ENCODE results near the gene PRKN.

PRKN gene

DNA sequence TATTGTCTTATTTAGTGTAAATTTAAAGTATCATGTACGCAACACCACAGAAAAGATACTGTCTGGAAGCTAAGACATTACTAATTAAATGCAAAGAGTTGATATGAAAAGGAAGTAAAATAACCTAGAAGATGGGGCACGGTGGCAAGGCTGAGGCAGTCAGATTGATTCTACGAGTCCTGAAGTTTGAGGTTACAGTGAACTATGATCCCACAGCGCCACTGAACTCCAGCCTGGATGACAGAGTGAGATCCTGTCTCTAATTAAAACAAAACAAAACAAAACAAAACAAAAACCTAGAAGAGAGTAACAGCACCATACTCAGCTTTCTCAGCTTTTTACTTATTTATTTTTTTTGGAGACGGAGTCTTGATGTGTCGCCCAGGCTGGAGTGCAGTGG, 199.0 kb downstream of the PRKN start:
- DNase-seq (ENCODE audit: low spot score), result no peak
- TF ChIP-seq, protein P1, sequence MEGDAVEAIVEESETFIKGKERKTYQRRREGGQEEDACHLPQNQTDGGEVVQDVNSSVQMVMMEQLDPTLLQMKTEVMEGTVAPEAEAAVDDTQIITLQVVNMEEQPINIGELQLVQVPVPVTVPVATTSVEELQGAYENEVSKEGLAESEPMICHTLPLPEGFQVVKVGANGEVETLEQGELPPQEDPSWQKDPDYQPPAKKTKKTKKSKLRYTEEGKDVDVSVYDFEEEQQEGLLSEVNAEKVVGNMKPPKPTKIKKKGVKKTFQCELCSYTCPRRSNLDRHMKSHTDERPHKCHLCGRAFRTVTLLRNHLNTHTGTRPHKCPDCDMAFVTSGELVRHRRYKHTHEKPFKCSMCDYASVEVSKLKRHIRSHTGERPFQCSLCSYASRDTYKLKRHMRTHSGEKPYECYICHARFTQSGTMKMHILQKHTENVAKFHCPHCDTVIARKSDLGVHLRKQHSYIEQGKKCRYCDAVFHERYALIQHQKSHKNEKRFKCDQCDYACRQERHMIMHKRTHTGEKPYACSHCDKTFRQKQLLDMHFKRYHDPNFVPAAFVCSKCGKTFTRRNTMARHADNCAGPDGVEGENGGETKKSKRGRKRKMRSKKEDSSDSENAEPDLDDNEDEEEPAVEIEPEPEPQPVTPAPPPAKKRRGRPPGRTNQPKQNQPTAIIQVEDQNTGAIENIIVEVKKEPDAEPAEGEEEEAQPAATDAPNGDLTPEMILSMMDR (IDR thresholded peaks at IDR 0.05; ENCODE audit: borderline replicate concordance, control extremely low read depth, extremely low read depth, insufficient read depth, missing control alignments), result no peak
- in situ Hi-C loops (cut with MboI; ENCODE audit: low sequenced_read_pairs, unreplicated experiment), result no loop called here

- in situ Hi-C loops (cut with MboI; ENCODE audit: low sequenced_read_pairs, unreplicated experiment), result no loop called here
- DNase-seq (ENCODE audit: low spot score), result no peak
- TF ChIP-seq, protein P1 (IDR thresholded peaks at IDR 0.05; ENCODE audit: borderline replicate concordance, control extremely low read depth, extremely low read depth, insufficient read depth, missing control alignments), result no peak
Measured at GRCh38 chr6:162526960-162527359, 200.6 kb downstream of the PRKN start.

GRCh38 chr6:162525181-162525580, 202.4 kb downstream of the PRKN start:
- in situ Hi-C loops (cut with MboI; ENCODE audit: low sequenced_read_pairs, unreplicated experiment), result no loop called here
- TF ChIP-seq, protein P1 (IDR thresholded peaks at IDR 0.05; ENCODE audit: borderline replicate concordance, control extremely low read depth, extremely low read depth, insufficient read depth, missing control alignments), result no peak
- DNase-seq (ENCODE audit: low spot score), result no peak

- in situ Hi-C loops (cut with MboI; ENCODE audit: low sequenced_read_pairs, unreplicated experiment), result no loop called here
- DNase-seq (ENCODE audit: low spot score), result no peak
- TF ChIP-seq, protein P1 (IDR thresholded peaks at IDR 0.05; ENCODE audit: borderline replicate concordance, control extremely low read depth, extremely low read depth, insufficient read depth, missing control alignments), result no peak
Measured at GRCh38 chr6:162512744-162513143, 214.8 kb downstream of the PRKN start.

DNA sequence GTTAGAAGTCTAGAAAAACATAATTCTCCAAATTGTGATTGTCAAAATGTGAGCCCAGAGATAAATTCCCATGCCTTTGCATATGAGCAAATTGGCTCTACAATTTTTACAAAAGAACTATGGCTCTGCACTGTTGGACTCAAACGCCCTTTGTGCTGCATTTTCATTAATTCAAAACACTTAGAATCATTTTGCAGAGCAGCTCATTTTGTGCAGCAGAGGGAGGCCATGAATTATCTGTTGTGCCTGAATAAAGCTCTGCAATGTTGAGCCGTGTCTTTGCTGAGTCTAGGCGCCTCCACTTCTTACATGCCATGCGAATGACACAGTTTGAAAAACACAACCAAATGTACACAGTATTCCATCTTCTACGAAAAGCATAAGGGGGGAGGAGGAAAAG, 230.2 kb downstream of the PRKN start:
- DNase-seq (ENCODE audit: low spot score), result no peak
- TF ChIP-seq, protein P1 (IDR thresholded peaks at IDR 0.05; ENCODE audit: borderline replicate concordance, control extremely low read depth, extremely low read depth, insufficient read depth, missing control alignments), result no peak
- in situ Hi-C loops (cut with MboI; ENCODE audit: low sequenced_read_pairs, unreplicated experiment), result no loop called here

- no peak for DNase-seq (ENCODE audit: low spot score)
- TF ChIP-seq, protein P1 (IDR thresholded peaks at IDR 0.05; ENCODE audit: borderline replicate concordance, control extremely low read depth, extremely low read depth, insufficient read depth, missing control alignments), result no peak
- in situ Hi-C loops (cut with MboI; ENCODE audit: low sequenced_read_pairs, unreplicated experiment), result no loop called here
Measured at GRCh38 chr6:162493917-162494316, 233.6 kb downstream of the PRKN start.

- TF ChIP-seq, protein P1 (IDR thresholded peaks at IDR 0.05; ENCODE audit: borderline replicate concordance, control extremely low read depth, extremely low read depth, insufficient read depth, missing control alignments), result no peak
- in situ Hi-C loops (cut with MboI; ENCODE audit: low sequenced_read_pairs, unreplicated experiment), result no loop called here
- DNase-seq (ENCODE audit: low spot score), result no peak
Measured at GRCh38 chr6:162491637-162492036, 235.9 kb downstream of the PRKN start.

Data from GM13976 (cell line).